Retinal pigment epithelial cell (primary cell): Measurements from ENCODE around the gene POLR3F.

Source experiments
- DNase-seq: peaks from one replicate; pipeline ENCODE4 v3.0.0-alpha.2; 2010; ENCODE audit warnings: low read depth
- H3K4me3 ChIP-seq: 2 replicates; pipeline ENCODE4 v1.5.1; 2011; ENCODE audit warnings: mild to moderate bottlenecking, low read length, control low read depth, moderate library complexity
- CTCF ChIP-seq: conservative IDR thresholded peaks from 2 replicates; pipeline ENCODE4 v1.5.1; 2011; ENCODE audit warnings: low read depth, low read length, control low read depth, inconsistent platforms

The POLR3F gene

GRCh38 chr20:18436847-18437246, 30.3 kb upstream of the POLR3F start:
- DNase-seq: no peak
- no peak overlapping the region for H3K4me3 ChIP-seq
- no peak for TF ChIP-seq CTCF

- no peak overlapping the region for H3K4me3 ChIP-seq
- DNase-seq: no peak
- no peak for TF ChIP-seq CTCF
Observed at GRCh38 chr20:18440403-18440802, 26.8 kb upstream of the POLR3F start.

GRCh38 chr20:18443886-18444285, 23.3 kb upstream of the POLR3F start:
- no peak for TF ChIP-seq CTCF
- peak; percentile 52 for DNase-seq
- no peak overlapping the region for H3K4me3 ChIP-seq

- no peak overlapping the region for H3K4me3 ChIP-seq
- DNase-seq: no peak
- TF ChIP-seq CTCF: no peak
Observed at GRCh38 chr20:18456600-18456999, 10.6 kb upstream of the POLR3F start.

- DNase-seq: no peak
- H3K4me3 ChIP-seq: no peak overlapping the region
- TF ChIP-seq CTCF: no peak
Observed at GRCh38 chr20:18465536-18466200, 1.5 kb upstream of the POLR3F start.

- DNase-seq: peak; percentile 4
- TF ChIP-seq CTCF: no peak
Observed at GRCh38 chr20:18466574-18466893, 656 bp upstream of the POLR3F start.

GRCh38 chr20:18477218-18477617, 10.0 kb downstream of the POLR3F start:
- no peak for DNase-seq
- no peak for TF ChIP-seq CTCF
- H3K4me3 ChIP-seq: no peak overlapping the region

More at GRCh38 chr20:18466574-18466893, 656 bp upstream of the POLR3F start:
- H3K4me3 ChIP-seq: peak overlapping the region; percentile 97
